ENCODE data around the gene NPM1.
"Not testable (repeated sequence)": the region's sequence is repeated elsewhere in the genome, so short reads cannot be mapped to it uniquely, and the experiment has no call there.

The NPM1 gene

GRCh38 chr5:171410181-171410580, 22.5 kb downstream of the NPM1 start:
- in situ Hi-C loops (cut with MboI; ENCODE audit: low sequenced_read_pairs): no loop called here

DNA sequence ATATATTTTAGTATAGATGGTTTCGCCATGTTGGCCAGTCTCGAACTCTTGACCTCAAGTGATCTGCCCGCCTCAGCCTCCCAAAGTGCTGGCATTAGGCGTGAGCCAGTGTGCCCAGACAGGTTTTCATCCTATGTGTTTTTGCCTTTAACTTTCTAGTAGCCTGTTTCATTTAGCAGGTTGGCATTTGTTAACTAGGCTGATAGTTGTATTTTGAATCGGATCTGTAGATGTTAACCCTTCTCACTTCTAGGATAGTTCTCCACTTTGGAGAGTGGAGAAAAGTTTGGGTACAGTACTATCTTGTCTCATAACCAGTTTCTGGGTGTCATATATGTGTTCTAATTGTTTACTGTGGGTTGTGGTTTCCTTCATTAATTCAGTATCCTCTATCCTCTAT, 24.5 kb downstream of the NPM1 start:
- in situ Hi-C loops (cut with MboI; ENCODE audit: low sequenced_read_pairs): no loop called here

- in situ Hi-C loops (cut with MboI; ENCODE audit: low sequenced_read_pairs): no loop called here
Observed at GRCh38 chr5:171413153-171413910, 25.7 kb downstream of the NPM1 start.

- in situ Hi-C loops (cut with MboI; ENCODE audit: low sequenced_read_pairs): not testable (repeated sequence)
Observed at GRCh38 chr5:171413993-171414392, 26.3 kb downstream of the NPM1 start.

DNA sequence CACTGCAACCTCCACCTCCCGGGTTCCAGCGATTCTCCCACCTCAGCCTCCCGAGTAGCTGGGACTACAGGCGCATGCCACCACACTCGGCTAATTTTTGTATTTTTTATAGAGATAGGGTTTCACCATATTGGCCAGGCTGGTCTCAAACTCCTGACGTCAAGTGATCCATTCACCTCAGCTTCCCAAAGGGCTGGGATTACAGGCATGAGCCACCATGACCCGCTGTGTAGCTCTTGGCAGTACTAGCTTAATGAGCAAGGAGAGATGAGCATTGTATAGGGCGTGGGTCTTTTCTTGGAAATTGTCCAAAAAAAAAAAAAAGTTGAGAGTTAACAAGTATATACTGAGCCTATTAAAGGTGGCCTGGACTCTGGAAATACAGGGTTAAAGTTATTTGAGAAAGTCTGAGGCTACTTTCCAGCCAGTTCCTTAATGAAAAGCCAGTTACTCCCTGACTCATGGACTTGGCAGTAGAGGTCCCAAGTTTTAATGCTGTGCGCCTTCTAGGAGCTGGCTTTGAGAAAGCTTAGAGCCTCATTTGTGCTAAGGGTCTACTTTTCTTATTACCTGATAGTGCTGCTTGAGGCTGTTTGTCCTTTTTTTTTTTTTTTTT, 27.6 kb downstream of the NPM1 start:
- in situ Hi-C loops (cut with MboI; ENCODE audit: low sequenced_read_pairs): no loop called here

DNA sequence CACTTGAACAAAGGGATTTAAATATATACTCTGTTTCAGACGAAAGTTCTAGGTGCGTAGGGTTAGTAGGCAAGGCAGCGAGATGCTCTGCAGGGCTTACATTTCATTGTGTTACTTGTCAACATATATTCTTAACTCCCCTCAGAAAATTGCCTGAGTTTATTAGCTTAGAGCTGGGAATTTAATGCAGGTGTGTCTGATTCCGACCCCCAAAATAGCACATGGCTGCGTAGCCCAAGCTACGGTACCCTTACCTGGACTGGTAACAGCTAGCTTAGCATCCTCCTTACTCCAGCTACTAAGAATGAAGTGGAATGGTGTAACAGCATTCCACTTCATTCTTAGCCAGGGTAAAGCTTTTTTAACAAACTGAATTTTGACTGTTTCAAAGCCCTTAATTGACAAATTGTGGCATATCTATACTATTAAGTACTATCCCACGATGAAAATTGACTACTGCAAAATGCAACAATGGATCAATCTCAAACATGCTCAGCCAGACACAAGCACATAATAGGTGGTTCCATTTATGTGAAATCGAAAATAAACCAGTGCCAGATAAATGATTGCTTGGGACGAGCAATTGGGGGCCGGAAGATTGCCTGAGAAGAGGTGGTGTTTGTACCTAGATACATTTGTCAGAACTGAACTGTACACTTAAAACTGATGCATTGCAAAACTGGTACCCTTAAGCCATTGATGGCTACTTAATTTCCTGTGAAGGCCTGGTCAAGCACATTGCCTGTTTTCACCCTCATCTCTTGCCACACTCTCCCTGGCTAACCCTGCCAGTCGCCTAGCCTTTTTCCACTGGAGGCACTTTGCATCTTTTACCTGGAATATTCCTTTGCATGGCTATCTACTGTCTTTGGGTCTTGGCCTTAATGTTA, 28.8 kb downstream of the NPM1 start:
- in situ Hi-C loops (cut with MboI; ENCODE audit: low sequenced_read_pairs): no loop called here

GRCh38 chr5:171418316-171418981, 30.8 kb downstream of the NPM1 start:
- in situ Hi-C loops (cut with MboI; ENCODE audit: low sequenced_read_pairs): no loop called here

- in situ Hi-C loops (cut with MboI; ENCODE audit: low sequenced_read_pairs): no loop called here
Observed at GRCh38 chr5:171418982-171419687, 31.5 kb downstream of the NPM1 start, which contains the start of gene FGF18. Gene FGF18, plus strand, starts transcription at chr5:171419647. Its CDS starts 553 bp downstream, at chr5:171420200.

DNA sequence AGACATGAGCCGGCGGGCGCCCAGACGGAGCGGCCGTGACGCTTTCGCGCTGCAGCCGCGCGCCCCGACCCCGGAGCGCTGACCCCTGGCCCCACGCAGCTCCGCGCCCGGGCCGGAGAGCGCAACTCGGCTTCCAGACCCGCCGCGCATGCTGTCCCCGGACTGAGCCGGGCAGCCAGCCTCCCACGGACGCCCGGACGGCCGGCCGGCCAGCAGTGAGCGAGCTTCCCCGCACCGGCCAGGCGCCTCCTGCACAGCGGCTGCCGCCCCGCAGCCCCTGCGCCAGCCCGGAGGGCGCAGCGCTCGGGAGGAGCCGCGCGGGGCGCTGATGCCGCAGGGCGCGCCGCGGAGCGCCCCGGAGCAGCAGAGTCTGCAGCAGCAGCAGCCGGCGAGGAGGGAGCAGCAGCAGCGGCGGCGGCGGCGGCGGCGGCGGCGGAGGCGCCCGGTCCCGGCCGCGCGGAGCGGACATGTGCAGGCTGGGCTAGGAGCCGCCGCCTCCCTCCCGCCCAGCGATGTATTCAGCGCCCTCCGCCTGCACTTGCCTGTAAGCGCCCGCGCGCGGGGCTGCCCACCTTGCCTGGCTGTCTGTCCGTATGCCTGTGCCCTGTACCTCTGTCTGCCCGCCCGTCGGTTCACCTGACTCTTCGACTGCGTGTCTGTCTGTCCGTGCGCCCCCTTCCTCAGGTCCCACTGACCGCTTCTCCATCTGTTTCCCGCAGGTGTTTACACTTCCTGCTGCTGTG, 32.2 kb downstream of the NPM1 start:
- in situ Hi-C loops (cut with MboI; ENCODE audit: low sequenced_read_pairs): no loop called here

GRCh38 chr5:171420431-171421241, 33.0 kb downstream of the NPM1 start:
- in situ Hi-C loops (cut with MboI; ENCODE audit: low sequenced_read_pairs): no loop called here

GRCh38 chr5:171421331-171422262, 33.9 kb downstream of the NPM1 start:
- in situ Hi-C loops (cut with MboI; ENCODE audit: low sequenced_read_pairs): no loop called here

GRCh38 chr5:171422495-171422894, 34.8 kb downstream of the NPM1 start:
- in situ Hi-C loops (cut with MboI; ENCODE audit: low sequenced_read_pairs): no loop called here

DNA sequence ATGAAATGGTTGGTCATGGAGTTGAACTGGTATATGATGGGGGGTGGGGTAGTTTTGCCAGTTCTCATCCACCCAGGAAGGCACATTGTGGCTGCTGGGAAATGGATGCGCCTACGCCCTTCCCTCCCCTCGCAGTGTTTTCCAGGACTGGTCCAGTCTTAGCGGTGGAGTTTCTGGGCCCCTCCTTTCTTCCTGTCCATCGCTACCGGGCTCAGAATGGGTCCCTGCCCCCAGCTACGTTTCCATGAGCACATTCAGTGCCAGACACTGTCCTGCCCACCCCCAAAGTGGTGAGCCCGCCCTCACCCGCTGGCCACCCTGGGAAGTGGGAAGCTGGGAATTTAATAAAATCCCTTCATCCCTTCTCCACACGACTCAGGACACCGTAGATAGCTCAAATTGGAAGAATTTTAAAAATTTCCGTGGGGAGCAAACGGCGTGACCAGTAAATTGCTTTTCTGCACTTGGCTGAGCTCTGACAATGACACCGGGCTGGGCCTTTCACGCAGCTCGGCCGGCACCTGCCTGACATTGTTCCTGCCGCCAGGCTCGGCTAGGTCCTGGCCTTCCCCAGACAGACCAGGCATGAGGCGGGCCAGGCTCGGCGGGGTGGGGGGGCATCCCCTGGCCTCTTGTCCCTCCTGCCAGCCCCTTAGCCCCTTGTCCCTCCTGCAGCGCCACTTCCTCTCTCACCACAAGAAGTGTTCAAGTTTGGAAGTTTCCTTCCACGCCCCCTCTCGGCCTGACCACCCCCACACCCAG, 35.4 kb downstream of the NPM1 start:
- in situ Hi-C loops (cut with MboI; ENCODE audit: low sequenced_read_pairs): no loop called here

- in situ Hi-C loops (cut with MboI; ENCODE audit: low sequenced_read_pairs): no loop called here
Observed at GRCh38 chr5:171424726-171425125, 37.1 kb downstream of the NPM1 start.

DNA sequence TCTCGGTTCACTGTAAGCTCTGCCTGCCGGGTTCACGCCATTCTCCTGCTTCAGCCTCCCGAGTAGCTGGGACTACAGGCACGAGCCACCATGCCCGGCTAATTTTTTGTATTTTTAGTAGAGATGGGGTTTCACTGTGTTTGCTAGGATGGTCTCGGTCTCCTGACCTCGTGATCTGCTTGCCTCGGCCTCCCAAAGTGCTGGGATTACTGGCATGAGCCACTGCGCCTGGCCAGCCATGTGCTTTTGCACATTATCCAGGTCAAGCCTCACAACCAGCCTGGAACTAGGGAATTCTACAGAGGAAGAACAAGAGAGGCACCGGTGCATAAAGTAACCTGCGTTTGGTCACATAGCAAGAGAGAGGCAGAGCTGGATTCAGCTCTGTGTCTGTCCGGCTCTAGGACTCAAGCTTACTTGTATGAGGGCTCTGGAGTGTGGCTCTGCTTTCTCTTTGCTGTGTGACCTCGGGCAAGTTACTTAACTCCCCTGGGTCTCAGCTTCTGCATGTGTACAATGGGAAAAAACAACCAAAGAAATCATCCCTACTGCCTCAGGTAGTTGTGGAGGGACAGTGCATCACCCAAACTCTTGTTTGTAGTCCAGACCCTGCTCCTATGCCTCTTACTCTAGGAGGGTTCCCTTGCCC, 38.1 kb downstream of the NPM1 start:
- in situ Hi-C loops (cut with MboI; ENCODE audit: low sequenced_read_pairs): no loop called here

- in situ Hi-C loops (cut with MboI; ENCODE audit: low sequenced_read_pairs): no loop called here
Observed at GRCh38 chr5:171426266-171426665, 38.6 kb downstream of the NPM1 start.

- in situ Hi-C loops (cut with MboI; ENCODE audit: low sequenced_read_pairs): no loop called here
Observed at GRCh38 chr5:171426680-171427079, 39.0 kb downstream of the NPM1 start.
